ENCODE measurements around the gene UNC5C.

GRCh38 chr4:95114521-95114920, 434.3 kb downstream of the UNC5C start:
- TF ChIP-seq EZH2 (IDR thresholded peaks at IDR 0.05; ENCODE audit: borderline replicate concordance, low read length) (no peak), CTCF (IDR thresholded peaks at IDR 0.05; ENCODE audit: low read length) (no peak)
